NOMO-1 treated with DMSO at 0.1 percent for 48 hours (cell line): Measurements from ENCODE around the gene KLK8.
A peak's percentile ranks its signal among the peaks of the same experiment; 100 is the strongest.

ENCODE experiments used
- DNase-seq: peaks from one replicate; lab custom pipeline; 2025; ENCODE audit not compliant: unreplicated experiment; lab: John Stamatoyannopoulos, UW

The KLK8 gene

GRCh38 chr19:51018745-51019543 lies 17.5 kb upstream of the KLK8 start:
- DNase-seq, result peak; percentile 7

DNA sequence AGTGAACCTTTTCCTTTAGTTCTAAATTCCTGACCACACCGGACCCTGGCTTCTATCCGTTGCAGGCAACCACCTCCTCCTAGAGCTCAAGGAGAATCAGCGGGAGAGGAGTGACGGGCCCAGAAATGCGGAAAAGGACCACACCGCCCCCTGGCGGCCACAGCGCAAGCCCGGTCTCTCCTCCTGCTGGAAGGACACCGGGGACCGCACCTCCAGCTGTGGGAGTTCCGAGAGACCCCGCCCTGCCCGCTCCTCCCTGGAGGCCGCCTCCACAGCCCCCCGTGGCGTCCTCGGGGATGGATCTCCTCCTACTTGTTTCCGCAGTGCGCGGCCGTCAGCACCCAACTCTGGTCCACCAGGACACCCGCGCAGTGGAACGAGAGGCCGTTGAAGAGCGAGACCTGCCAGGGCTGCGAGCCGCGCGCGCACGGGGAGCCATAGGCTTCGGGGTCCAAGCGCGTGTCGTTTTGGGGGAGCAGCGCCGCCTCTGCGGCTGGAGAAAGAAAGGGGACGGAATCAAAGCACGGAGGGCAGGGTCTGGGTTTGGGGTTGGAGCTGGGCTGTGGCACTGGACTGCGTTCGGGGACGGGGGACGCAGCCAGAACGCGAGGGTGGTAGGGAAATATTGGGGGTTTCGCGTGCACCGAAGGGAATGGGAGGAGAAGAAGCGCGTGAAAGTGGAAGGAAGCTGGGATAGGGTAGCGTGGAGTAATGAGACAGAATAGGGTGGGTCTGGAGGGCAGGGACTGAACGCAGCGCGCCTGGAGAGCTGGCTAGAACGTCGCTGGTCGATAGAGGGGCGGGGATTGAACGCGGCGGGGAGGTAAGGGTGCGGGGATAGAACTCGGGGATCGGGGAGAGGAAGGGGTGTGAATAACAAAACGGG lies 15.6 kb upstream of the KLK8 start:
- DNase-seq, result peak; percentile 28

DNA sequence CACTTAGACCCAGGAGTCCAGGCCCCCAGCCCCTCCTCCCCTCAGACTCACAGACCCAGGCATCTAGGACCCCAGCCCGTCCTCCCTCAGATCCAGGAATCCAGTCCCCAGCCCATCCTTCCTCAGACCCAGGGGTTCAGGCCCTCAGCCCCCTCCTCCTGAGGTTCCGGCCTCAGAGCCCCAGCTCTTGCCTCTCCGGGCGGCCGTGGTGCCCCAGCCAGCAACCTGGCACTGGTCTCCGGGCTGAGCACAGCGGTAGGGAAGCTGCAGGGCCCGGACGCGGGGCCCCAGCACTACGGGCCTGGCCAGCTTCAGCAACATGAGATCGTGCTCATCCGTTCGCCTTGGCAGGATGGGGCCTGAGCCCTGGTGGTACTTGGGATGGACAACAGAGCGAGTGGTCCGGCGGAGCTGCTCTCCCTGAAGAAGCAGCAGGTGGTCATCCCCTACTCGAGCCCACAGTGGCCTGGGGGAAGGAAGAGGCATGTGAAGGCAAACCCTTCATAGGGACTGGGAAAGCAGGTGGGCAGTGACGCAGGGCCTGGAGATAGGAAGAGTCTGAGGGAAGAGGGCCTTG lies 14.4 kb upstream of the KLK8 start:
- no peak for DNase-seq

DNA sequence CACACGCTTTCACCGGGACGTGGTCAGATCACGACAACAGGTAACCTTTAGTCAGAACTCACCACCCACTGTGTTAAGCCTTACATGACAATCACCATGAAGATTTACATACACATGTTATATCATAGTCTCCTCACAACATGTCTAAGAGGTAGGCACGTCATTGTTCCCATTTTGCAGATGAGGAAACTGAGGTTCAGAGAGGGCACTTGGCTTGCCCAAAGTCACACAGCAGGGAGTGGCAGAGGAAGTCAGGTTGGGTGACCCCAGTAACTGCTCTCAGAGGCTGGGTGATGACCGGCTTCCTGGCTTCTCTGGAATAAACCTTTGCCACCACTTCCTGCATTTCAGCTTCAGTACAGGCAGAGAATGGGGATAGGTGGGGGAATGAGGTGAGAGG lies 12.8 kb upstream of the KLK8 start:
- no peak for DNase-seq

GRCh38 chr19:51012661-51013190 lies 11.3 kb upstream of the KLK8 start:
- no peak for DNase-seq

GRCh38 chr19:51010066-51010795 lies 8.8 kb upstream of the KLK8 start:
- no peak for DNase-seq

DNA sequence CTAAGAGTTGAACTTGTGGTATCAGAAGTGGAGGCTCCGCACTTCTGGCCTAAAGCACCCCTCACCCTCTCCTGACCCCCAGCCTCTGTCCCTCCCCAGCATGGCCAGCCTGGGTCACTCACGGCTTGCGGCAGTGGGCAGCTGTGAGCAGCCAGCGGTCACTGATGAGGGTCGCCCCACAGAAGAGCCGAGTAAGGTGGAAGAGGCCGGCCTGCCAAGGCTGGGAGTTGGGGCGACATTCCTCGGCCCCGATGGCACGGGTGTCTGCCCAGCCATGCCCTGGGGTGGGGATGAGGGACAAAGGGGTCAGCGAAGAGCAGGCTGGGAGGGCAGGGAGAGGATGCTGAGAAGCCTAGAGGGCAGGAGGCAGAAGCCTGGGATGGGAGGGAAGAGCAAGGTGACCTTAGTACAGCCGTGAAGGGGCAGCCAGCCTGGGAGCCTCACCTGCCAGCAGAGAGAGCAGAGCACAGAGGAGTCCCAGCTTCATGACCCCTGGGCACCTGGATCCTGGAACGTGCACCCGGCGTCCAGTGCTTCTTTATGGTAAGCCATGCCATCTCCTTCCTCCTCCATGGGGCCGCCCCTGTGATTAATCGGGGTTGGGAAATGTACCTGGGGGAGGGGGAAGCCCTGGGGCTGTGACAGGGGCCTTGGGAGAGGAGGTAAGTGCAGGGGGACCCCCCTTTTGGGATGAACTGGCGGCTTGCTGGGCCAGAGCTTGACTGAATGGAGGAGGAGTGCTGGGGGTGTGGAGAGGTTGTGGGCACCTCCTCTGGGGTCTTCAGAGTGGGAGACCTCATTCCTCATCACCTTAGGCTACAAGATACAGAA lies 7.9 kb upstream of the KLK8 start:
- DNase-seq, result no peak

DNA sequence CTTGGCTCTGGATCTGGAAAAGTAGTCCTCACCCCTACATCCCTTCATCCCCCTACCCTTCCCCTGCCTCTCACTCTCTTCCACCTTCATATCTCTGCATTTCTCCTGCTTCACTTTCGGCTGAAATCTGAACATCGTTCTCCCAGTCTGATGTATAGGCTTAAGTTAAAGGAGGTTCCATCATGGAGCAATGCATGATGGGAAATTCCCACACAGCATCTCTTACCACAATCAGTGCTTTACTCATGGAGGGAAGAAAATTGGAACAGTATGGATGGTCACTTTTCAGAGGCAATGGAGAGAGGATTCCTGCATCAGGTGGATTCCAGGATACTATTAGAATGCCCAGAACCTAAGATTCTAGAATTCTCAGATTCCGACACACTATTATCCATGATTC lies 6.1 kb upstream of the KLK8 start:
- DNase-seq, result no peak

DNA sequence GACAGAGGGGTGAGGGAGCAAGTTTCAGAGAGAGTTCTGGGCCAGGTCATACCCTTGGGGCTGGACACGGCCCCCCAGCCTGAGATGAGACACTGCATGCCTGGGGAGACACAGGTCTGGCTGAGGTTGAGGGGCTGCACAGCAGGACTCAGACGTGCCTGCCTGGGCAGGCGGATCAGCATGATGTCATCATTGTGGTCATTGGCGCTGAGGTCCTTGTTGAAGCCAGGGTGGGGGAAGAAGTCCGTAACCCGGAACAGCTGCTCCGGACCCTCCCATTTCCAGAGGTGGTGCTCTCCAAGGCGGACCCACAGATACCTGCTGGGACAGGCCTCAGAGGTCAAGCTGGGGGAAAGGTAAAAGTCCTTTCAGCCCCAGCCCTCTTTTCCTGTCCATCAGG lies 5.0 kb upstream of the KLK8 start:
- no peak for DNase-seq

GRCh38 chr19:51005248-51005647 lies 3.8 kb upstream of the KLK8 start:
- DNase-seq, result no peak

DNA sequence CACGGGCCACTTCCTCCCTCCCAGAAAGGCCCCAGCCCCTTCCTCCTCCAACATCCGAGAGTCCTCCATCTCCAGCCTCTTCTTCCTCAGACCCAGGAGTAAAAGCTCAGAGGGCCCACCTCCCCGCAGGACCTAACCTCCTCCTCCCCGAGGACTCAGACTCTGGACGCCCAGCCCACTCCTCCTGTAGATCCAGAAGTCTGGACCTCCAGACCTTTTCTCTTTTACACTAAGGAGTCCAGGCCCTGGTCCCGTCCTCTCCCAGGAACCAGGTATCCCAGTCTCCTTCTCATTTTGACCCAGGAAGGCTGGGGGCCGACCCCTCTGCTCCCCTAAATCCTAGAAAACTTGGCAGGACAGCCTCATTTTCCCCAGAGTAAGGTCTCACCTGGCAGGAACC lies 1.9 kb upstream of the KLK8 start:
- no peak for DNase-seq

DNA sequence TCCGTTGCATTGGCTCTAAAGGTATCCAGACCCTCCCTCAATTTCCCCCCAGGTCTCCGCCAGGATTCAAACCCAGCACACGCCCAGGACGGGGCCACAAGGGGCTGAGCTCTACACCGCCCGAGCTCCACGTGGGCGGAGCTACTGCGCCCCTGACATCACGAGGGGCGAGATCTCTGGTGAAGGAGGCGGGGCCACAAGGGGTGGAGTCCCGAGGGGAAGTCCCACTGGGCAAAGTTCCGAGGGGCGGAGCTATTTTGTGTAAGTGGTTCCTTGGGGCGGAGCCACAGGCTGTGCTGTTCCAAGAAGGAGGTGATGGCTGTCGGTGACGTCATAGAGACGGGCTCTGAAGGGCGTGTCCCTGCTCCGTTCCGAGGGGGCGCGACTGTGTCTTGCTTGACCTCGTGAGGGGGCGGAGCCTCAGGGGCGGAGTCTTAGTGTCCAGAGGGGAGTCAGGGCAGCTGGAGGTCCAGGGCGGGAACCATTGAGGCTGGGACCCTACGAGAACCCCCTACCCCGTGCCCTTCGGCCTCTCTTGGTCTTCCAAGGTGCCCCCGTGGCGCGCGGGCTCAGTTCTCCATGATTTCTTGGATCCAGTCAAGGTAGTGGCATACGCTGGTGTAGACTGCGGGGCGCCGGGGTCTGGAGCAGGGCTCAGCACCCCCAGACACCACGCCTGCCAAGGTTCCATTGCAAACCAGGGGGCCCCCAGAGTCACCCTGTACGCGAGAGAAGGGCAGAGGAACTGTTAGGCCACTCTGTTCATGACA lies 1.3 kb upstream of the KLK8 start:
- no peak for DNase-seq

GRCh38 chr19:51002089-51002532 lies 707 bp upstream of the KLK8 start:
- no peak for DNase-seq

GRCh38 chr19:51000981-51001380 lies 423 bp downstream of the KLK8 start:
- DNase-seq, result no peak

DNA sequence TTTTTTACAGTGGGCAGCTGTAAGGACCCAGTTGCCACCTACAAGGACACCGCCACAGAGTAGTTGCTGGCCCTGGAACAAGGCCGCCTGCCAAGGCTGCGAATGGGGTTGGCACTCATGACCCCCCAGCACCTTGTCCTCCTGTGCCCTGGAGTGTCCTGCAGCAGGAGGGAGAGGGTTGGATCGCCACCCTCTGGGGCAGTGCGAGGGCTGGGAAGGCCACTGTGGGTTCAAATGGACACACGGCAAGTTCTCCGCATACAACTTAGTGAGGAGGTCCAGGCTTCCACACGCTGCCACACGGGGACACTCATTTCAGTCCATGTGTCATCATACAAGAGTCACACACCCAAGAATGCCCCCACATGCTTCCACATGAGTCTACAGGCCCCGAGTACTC lies 978 bp downstream of the KLK8 start:
- DNase-seq, result no peak

DNA sequence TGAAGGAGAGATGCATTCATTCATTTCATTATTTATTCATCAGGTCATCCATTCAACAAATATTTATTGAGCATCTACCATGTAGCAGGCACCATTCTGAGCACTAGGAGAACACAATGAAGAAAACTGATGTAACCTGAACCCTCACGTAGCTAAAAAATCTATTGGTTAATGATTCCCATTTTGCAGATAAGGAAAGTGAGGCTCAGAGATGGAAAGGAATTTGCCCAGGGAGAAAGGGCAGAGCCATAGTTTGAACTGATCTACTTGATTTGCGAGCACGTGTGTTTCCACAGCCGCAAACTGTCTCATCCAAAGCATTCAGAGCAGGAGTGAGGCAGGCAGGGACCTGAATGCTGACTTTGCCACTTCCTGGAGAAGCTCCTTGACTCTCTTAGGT lies 2.7 kb downstream of the KLK8 start:
- no peak for DNase-seq

DNA sequence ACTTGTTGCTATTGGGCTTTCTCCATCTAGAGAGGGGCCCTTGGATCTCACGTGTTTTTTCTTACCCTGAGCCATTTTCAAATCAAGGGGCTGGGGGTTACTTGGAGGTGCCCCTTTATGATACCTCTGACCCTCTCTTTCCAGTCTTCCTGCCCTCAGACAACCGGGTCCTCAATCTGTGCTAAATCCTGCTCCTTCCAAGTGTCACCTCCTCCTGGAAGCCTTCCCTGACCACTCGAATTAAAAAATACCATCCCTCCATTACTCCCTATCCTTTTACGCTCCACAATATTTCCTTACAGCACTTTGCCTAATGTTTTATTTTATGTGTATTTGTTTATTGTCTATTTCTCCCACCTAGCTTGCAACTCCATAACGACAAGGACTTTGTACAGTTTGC lies 3.3 kb downstream of the KLK8 start:
- DNase-seq, result no peak

DNA sequence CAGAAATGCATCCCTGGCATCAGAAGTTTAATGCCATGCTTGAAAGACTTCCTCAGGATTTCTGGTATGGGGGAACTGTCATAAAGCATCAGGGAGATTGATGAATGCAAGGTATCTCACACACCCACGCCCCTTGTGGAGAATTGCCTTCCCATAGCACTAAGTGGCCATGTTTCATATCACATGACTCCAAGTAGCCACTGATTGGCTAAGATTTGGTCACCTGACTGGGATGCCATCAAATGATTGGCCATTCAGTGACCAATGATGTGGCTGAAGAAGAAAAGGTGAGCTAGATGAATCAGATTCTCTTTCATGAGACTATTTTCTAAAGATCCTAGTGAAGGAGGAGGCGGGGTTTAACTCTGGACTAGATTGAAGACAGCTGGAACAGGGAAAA lies 7.3 kb downstream of the KLK8 start:
- DNase-seq, result no peak

- no peak for DNase-seq
Observed at GRCh38 chr19:50992666-50993035, 8.8 kb downstream of the KLK8 start.
